Sigmoid colon (tissue), 7 donors: Measurements from ENCODE around the gene FUT8. TPM values are rescaled to one million over a fixed set of nuclear protein-coding genes. Genes with fewer than 3 reads are reported as not detected.

ENCODE experiments used
- DNase-seq: peaks from one replicate; pipeline ENCODE4 v3.0.0-alpha.2; 2019
- H3K27ac ChIP-seq, 4 donors: fragments of 200-600 bp; sonication (generic); one replicate each; pipeline ENCODE4 v1.5.1; 2016 to 2019; ENCODE audit warnings: mild to moderate bottlenecking in 1 of 4
- H3K27me3 ChIP-seq, 3 donors: fragments of 200-600 bp; sonication (generic); one replicate each; pipeline ENCODE4 v1.5.1; 2019; ENCODE audit warnings: mild to moderate bottlenecking in 1 of 3
- H3K36me3 ChIP-seq, 4 donors: fragments of 200-600 bp; sonication (generic); one replicate each; pipeline ENCODE4 v1.5.1; 2016 to 2019
- H3K4me1 ChIP-seq, 4 donors: fragments of 200-600 bp; sonication (generic); one replicate each; pipeline ENCODE4 v1.5.1; 2017 to 2019
- H3K4me3 ChIP-seq, 4 donors: fragments of 200-600 bp; sonication (generic); one replicate each; pipeline ENCODE4 v1.5.1; 2017 to 2019; ENCODE audit warnings: mild to moderate bottlenecking in 2 of 4, moderate library complexity in 1 of 4
- H3K9me3 ChIP-seq, 4 donors: fragments of 200-600 bp in 3 of 4; sonication (generic) in 3 of 4; one replicate each; pipeline versions ENCODE4 v1.5.1 to v1.6.1; 2013 to 2019
- EP300 ChIP-seq, 4 donors: sonication (generic); formaldehyde crosslinking; IDR thresholded peaks; one replicate each; pipeline ENCODE4 v1.6.1; 2017; ENCODE audit warnings: antibody characterized with exemption in 4 of 4
- POLR2A ChIP-seq, 2 donors: fragments of 450-650 bp; IDR thresholded peaks; one replicate each; pipeline ENCODE4 v1.6.1; 2016; ENCODE audit warnings: antibody characterized with exemption in 2 of 2, mild to moderate bottlenecking in 2 of 2, moderate library complexity in 2 of 2
- POLR2AphosphoS5 ChIP-seq, 4 donors: sonication (generic); formaldehyde crosslinking; IDR thresholded peaks; one replicate each; pipeline ENCODE4 v1.6.1; 2017; ENCODE audit warnings: antibody characterized with exemption in 4 of 4
- WGBS, 2 donors: extraction: QIAGEN DNeasy Blood & Tissue Kit; methylation state at CpG; one replicate each; pipeline ENCODE4 v1.1.7; 2013; 5-methylcytosine and 5-hydroxymethylcytosine counted together
- intact Hi-C: fragments of 100-400 bp; cut with DNase I; formaldehyde crosslinking; loops from one replicate; pipeline ENCODE4 v1.15.1; 2023
- polyA plus RNA-seq, 3 donors: library from polyadenylated mRNA; stranded (reverse); fragments of 200-250 nt; gene quantifications; one replicate each; pipeline ENCODE4 v1.2.3, GENCODE V29; 2013
- total RNA-seq, 4 donors: library from RNA; depleted of rRNA; stranded (reverse); fragments of >200 nt; gene quantifications; one replicate each; pipeline ENCODE4 v1.1.0, GENCODE V29; 2016
- TF ChIP-seq, protein P1 (sequence below), 4 experiments: fragments of 450-650 bp in 3 of 4; fragments of 200-600 bp in 1 of 4; IDR thresholded peaks; one replicate each; pipeline ENCODE4 v1.5.1; 2016 to 2019; ENCODE audit warnings: antibody characterized with exemption in 4 of 4, mild to moderate bottlenecking in 3 of 4, moderate library complexity in 2 of 4
- donor health status: healthy with polysubstance abuse.
- donor health status: Bipolar disorder and iron deficiency.
- donor health status: healthy.

FUT8 gene
- total and polyA plus RNA-seq, 7 donors: 2.5 to 53.9 (median 22.0) TPM

DNA sequence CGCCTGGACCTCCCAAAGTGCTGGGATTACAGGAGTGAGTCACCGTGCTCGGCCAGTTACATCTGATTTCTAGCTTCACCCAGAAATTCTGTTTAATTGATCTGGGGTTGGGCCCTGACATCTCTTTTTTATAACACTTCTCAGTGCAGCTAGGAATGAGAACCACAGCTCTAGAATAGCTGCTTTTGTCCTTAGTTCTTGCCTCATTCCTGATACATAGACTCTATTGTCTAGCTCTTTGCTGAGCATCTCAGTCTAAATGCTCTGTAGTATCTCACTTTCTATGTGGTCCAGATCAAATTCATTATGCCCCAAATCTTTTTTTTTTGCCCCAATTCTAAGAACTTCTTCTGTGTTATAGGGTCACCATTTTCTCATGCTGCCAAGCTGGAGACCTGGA is 29.9 kb upstream of the FUT8 start:
- Histone ChIP-seq H3K27ac (no peak overlapping the region), H3K27me3 (no peaks in the 10 kb centered on the region), H3K9me3 (peaks cover 0 to 6% (median 0%) of the 10 kb centered on the region in 4 donors), H3K4me3 (no peak overlapping the region), H3K36me3 (no peaks in the 10 kb centered on the region), H3K4me1 (peaks cover 0 to 4% (median 0%) of the 10 kb centered on the region in 4 donors)
- intact Hi-C loops: no loop called here
- TF ChIP-seq POLR2A (IDR thresholded peaks at IDR 0.05): no peak
- TF ChIP-seq EP300 (IDR thresholded peaks at IDR 0.05): no peak
- TF ChIP-seq POLR2AphosphoS5 (IDR thresholded peaks at IDR 0.05): no peak
- TF ChIP-seq, protein P1, sequence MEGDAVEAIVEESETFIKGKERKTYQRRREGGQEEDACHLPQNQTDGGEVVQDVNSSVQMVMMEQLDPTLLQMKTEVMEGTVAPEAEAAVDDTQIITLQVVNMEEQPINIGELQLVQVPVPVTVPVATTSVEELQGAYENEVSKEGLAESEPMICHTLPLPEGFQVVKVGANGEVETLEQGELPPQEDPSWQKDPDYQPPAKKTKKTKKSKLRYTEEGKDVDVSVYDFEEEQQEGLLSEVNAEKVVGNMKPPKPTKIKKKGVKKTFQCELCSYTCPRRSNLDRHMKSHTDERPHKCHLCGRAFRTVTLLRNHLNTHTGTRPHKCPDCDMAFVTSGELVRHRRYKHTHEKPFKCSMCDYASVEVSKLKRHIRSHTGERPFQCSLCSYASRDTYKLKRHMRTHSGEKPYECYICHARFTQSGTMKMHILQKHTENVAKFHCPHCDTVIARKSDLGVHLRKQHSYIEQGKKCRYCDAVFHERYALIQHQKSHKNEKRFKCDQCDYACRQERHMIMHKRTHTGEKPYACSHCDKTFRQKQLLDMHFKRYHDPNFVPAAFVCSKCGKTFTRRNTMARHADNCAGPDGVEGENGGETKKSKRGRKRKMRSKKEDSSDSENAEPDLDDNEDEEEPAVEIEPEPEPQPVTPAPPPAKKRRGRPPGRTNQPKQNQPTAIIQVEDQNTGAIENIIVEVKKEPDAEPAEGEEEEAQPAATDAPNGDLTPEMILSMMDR (IDR thresholded peaks at IDR 0.05): no peak
- DNase-seq: no peak
- WGBS, 2 donors: 93 to 96% methylated on average over 3 of the region's 3 CpGs

DNA sequence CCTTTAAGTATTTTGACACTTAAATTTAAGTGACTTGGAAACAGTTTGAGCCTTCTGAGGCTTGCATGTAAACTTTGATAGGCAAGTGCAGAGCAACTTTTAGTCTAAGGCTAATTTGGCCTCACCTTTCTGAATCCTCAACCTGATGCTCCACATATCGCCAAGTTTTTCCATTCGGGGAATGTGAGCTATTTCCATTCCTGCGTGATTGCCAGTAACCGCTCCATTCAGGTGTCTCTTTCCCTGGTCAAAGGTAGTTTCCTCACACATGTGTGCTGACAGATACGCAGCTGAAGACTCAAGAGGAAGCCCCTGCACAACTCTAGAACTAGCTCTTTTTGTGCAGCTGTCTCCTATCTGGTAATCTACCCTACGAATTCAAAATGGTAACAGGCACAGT is 25.4 kb upstream of the FUT8 start:
- no peak overlapping the region for H3K4me3 ChIP-seq
- H3K4me1 ChIP-seq: no peaks in the 10 kb centered on the region
- TF ChIP-seq POLR2AphosphoS5 (IDR thresholded peaks at IDR 0.05) (no peak), EP300 (IDR thresholded peaks at IDR 0.05) (no peak), POLR2A (IDR thresholded peaks at IDR 0.05) (no peak)
- TF ChIP-seq, protein P1 (IDR thresholded peaks at IDR 0.05): no peak
- intact Hi-C loops: no loop called here
- 90 to 92% methylated on average over 6 of the region's 6 CpGs for WGBS, 2 donors
- H3K36me3 ChIP-seq: no peaks in the 10 kb centered on the region
- no peak overlapping the region for H3K27ac ChIP-seq
- no peaks in the 10 kb centered on the region for H3K9me3 ChIP-seq
- H3K27me3 ChIP-seq: no peaks in the 10 kb centered on the region
- no peak for DNase-seq

DNA sequence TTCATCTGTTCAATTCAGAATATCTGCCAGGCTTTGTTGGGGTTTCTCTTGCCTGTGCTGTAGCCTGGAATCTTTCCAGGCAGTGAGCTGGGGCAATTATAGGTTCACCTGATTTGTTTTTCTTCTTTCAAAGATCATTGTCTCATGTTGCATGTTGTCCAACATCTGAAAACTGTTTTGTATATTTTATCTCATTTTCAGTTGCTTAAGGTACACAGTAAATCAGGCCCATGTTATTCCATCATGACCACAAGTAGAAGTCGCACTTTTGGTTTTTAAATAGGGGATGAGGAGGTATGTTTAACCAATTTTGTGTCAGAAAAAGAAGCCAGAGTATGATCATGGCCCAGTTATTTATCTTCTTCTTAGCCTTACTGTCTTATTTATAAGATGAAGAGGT is 24.9 kb upstream of the FUT8 start:
- WGBS, 2 donors: 89 to 93% methylated on average over 1 of the region's 1 CpG
- TF ChIP-seq EP300 (IDR thresholded peaks at IDR 0.05): no peak
- no peak for TF ChIP-seq POLR2AphosphoS5 (IDR thresholded peaks at IDR 0.05)
- TF ChIP-seq, protein P1 (IDR thresholded peaks at IDR 0.05): no peak
- TF ChIP-seq POLR2A (IDR thresholded peaks at IDR 0.05): no peak
- no peak for DNase-seq
- Histone ChIP-seq H3K4me1 (no peaks in the 10 kb centered on the region), H3K36me3 (no peaks in the 10 kb centered on the region), H3K27me3 (no peaks in the 10 kb centered on the region), H3K9me3 (no peaks in the 10 kb centered on the region), H3K4me3 (no peak overlapping the region), H3K27ac (no peak overlapping the region)
- intact Hi-C loops: no loop called here

DNA sequence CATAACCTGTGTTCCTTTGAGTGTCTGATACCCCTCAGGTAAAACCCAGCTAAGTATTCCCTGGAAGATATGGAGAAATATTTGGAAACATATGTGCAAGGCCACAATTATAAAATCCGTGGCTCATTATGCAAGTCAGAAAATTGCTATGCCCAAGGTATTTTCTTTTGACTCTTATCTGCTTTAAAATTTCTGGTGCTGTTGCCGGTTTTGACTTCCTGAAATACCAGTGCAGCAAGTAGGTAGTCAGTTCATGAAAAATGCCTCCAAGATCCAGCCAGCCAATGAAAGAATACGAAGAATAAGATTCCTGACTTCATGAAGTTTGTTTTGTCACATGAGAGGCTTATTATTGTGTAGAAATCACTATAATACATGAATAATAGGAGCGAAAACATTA is 20.2 kb upstream of the FUT8 start:
- peaks cover 0 to 11% (median 0%) of the 10 kb centered on the region in 4 donors for H3K9me3 ChIP-seq
- no peak for TF ChIP-seq POLR2A (IDR thresholded peaks at IDR 0.05)
- TF ChIP-seq, protein P1 (IDR thresholded peaks at IDR 0.05): no peak
- no peak for TF ChIP-seq EP300 (IDR thresholded peaks at IDR 0.05)
- TF ChIP-seq POLR2AphosphoS5 (IDR thresholded peaks at IDR 0.05): no peak

More for the DNA sequence above, 20.2 kb upstream of the FUT8 start:
- H3K36me3 ChIP-seq: no peaks in the 10 kb centered on the region
- H3K4me1 ChIP-seq: no peaks in the 10 kb centered on the region
- H3K4me3 ChIP-seq: no peak overlapping the region
- WGBS, 2 donors: 74 to 84% methylated on average over 4 of the region's 4 CpGs
- no peak for DNase-seq
- H3K27me3 ChIP-seq: no peaks in the 10 kb centered on the region
- intact Hi-C loops: no loop called here
- H3K27ac ChIP-seq: no peak overlapping the region
